CD4-positive, alpha-beta T cell treated with Interferon alpha-2 for 1 hour (primary cell): ENCODE data around the gene CR1.
"Not testable (repeated sequence)": the region's sequence is repeated elsewhere in the genome, so short reads cannot be mapped to it uniquely, and the experiment has no call there.

Experiments
- DNase-seq, 2 donors: peaks; one replicate each; pipeline ENCODE4 v3.0.0-alpha.2; 2020 to 2022

The CR1 gene

GRCh38 chr1:207645635-207646081 lies 149.7 kb downstream of the CR1 start:
- DNase-seq, result no peak

GRCh38 chr1:207646171-207646570 lies 150.2 kb downstream of the CR1 start:
- DNase-seq, result no peak

- no peak for DNase-seq
These were observed 151.1 kb downstream of the CR1 start for GRCh38 chr1:207646944-207647579.

- no peak for DNase-seq
These were observed 151.8 kb downstream of the CR1 start for GRCh38 chr1:207647671-207648333.

- DNase-seq, result no peak
These were observed 152.6 kb downstream of the CR1 start for GRCh38 chr1:207648334-207649209.

- no peak for DNase-seq
These were observed 153.3 kb downstream of the CR1 start for GRCh38 chr1:207649210-207649753.

- no peak for DNase-seq
These were observed 154.1 kb downstream of the CR1 start for GRCh38 chr1:207649865-207650580.

- DNase-seq, result no peak
These were observed 155.6 kb downstream of the CR1 start for GRCh38 chr1:207651583-207651982.

- DNase-seq, result no peak
These were observed 158.4 kb downstream of the CR1 start for GRCh38 chr1:207654320-207654719.

GRCh38 chr1:207658408-207658807 lies 162.5 kb downstream of the CR1 start:
- DNase-seq, result no peak

- no peak for DNase-seq
These were observed 163.0 kb downstream of the CR1 start for GRCh38 chr1:207658904-207659485.

GRCh38 chr1:207659545-207660153 lies 163.7 kb downstream of the CR1 start:
- no peak for DNase-seq

GRCh38 chr1:207661420-207661819 lies 165.5 kb downstream of the CR1 start:
- not testable (repeated sequence) for DNase-seq

- no peak for DNase-seq
These were observed 170.4 kb downstream of the CR1 start for GRCh38 chr1:207666342-207666741.

- DNase-seq, result no peak
These were observed 173.6 kb downstream of the CR1 start for GRCh38 chr1:207669528-207670009.

- no peak for DNase-seq
These were observed 174.2 kb downstream of the CR1 start for GRCh38 chr1:207670192-207670591.

- no peak for DNase-seq
These were observed 175.0 kb downstream of the CR1 start for GRCh38 chr1:207670997-207671396.

GRCh38 chr1:207672522-207673130 lies 176.7 kb downstream of the CR1 start:
- peak in 1 of 2 donors; percentile 3 for DNase-seq

- no peak for DNase-seq
These were observed 177.4 kb downstream of the CR1 start for GRCh38 chr1:207673399-207673798.

GRCh38 chr1:207676153-207676552 lies 180.2 kb downstream of the CR1 start:
- DNase-seq, result no peak
